Testis (tissue), 3 donors: ENCODE results near the gene PLA2G4F. TPM values are rescaled to one million over a fixed set of nuclear protein-coding genes. Genes with fewer than 3 reads are reported as not detected.

Experiments used
- DNase-seq: peaks from one replicate; pipeline ENCODE4 v3.0.0-alpha.2; 2019
- H3K27ac ChIP-seq, 2 donors: fragments of 200-600 bp; sonication (generic); one replicate each; pipeline ENCODE4 v1.5.1; 2019
- H3K27me3 ChIP-seq: fragments of 200-600 bp; sonication (generic); one replicate; pipeline ENCODE4 v1.5.1; 2019
- H3K36me3 ChIP-seq: fragments of 200-600 bp; sonication (generic); one replicate; pipeline ENCODE4 v1.5.1; 2017; ENCODE audit warnings: low read depth; ENCODE audit errors: missing control alignments
- H3K4me1 ChIP-seq: fragments of 200-600 bp; sonication (generic); one replicate; pipeline ENCODE4 v1.5.1; 2019
- H3K4me3 ChIP-seq, 2 donors: fragments of 200-600 bp; sonication (generic); one replicate each; pipeline ENCODE4 v1.5.1; 2017 to 2019
- H3K9me3 ChIP-seq: fragments of 200-600 bp; sonication (generic); one replicate; pipeline ENCODE4 v1.5.1; 2017
- CTCF ChIP-seq, 3 experiments: fragments of 450-650 bp in 2 of 3; fragments of 200-600 bp in 1 of 3; sonication (generic) in 1 of 3; IDR thresholded peaks; one replicate each; pipeline ENCODE4 v1.5.1; 2016 to 2019; ENCODE audit warnings: antibody characterized with exemption in 3 of 3, mild to moderate bottlenecking in 2 of 3, moderate library complexity in 1 of 3
- POLR2A ChIP-seq: fragments of 450-650 bp; IDR thresholded peaks from one replicate; pipeline ENCODE4 v1.6.1; 2017; ENCODE audit warnings: antibody characterized with exemption, mild to moderate bottlenecking, moderate library complexity
- WGBS, 2 donors: methylation state at CpG; one replicate each; pipeline ENCODE4 v1.1.5; 2018; 5-methylcytosine and 5-hydroxymethylcytosine counted together
- intact Hi-C: fragments of 100-400 bp; cut with DNase I; formaldehyde crosslinking; loops from one replicate; pipeline ENCODE4 v1.15.1; 2023; ENCODE audit warnings: low total_unique reads
- polyA plus RNA-seq: library from polyadenylated mRNA; stranded (reverse); fragments of 350-450 nt; fragmentation: Illumina TruSeq; extraction: RNeasy Lipid Tissue Mini Kit (QIAGEN cat#74804); gene quantifications from one replicate; pipeline ENCODE4 v1.2.3, GENCODE V29; 2014; ENCODE audit warnings: low read depth, low replicate concordance; ENCODE audit not compliant: insufficient read depth
- total RNA-seq, 2 donors: library from RNA; depleted of rRNA; stranded (reverse); fragments of >200 nt; gene quantifications; one replicate each; pipeline ENCODE4 v1.2.3, GENCODE V29; 2016

The PLA2G4F gene
- total and polyA plus RNA-seq, 3 donors from 2014 or later, result 0.12 to 0.31 (median 0.15) TPM

- no peak overlapping the region for H3K4me3 ChIP-seq
- WGBS, 2 donors, result 87 to 91% methylated on average over 4 of the region's 4 CpGs
- TF ChIP-seq CTCF (IDR thresholded peaks at IDR 0.05) (no peak), POLR2A (no peak)
Measured at GRCh38 chr15:42147431-42147735, 9.1 kb downstream of the PLA2G4F start.

DNA sequence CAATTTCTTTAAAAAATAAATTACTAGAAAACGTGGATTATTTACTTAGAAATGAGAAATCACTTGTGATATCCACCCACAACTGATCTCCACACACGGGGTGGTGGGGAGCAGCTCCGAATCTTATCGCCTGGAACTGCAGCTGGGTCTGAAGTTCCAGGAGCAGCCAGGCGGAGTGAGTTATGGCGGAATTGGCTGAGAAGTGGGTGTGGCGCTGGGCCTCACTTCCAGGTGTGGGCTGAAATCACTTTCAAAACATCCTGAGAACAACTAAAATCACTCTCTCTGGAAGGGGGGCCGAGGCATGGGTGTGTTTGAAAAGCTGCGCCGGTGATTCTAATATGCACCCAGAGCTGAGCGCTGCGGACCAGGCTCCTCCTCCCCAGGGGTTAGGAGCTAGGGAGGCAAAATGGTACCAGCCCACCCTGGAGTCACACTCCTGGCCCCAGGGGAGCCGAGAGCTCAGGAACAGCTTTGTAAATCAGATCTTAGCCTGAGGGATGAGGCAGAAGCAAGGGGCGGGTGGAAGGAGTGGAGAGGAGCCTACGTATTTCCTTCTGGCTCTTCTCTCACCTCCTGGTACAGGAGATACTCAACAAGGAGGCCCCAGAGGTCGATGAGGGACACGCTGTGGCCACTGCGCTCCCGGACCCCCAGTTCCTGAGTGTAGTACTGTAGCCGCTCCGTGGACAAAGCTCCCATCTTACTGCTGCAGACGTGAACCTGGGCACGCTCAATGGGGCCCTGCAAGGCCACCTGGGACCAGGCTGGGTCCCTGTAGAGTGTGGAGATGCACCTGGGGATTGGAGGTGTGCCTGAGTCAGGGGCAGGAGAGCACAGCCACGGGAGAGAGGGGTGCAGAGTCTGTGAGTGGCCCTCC is 9.6 kb downstream of the PLA2G4F start:
- no peaks in the 10 kb centered on the region for H3K27me3 ChIP-seq
- TF ChIP-seq CTCF (IDR thresholded peaks at IDR 0.05), result no peak
- TF ChIP-seq POLR2A, result no peak
- no peaks in the 10 kb centered on the region for H3K4me1 ChIP-seq
- no peaks in the 10 kb centered on the region for H3K36me3 ChIP-seq
- H3K27ac ChIP-seq, result no peak overlapping the region
- intact Hi-C loops, result no loop called here
- H3K4me3 ChIP-seq, result no peak overlapping the region
- DNase-seq, result no peak
- WGBS, 2 donors, result 83% methylated on average over 16 to 24 of the region's 24 CpGs
- no peaks in the 10 kb centered on the region for H3K9me3 ChIP-seq

More at GRCh38 chr15:42147431-42147735, 9.1 kb downstream of the PLA2G4F start:
- no peak for DNase-seq
- H3K9me3 ChIP-seq, result no peaks in the 10 kb centered on the region
- H3K4me1 ChIP-seq, result no peaks in the 10 kb centered on the region
- intact Hi-C loops, result no loop called here
- H3K27ac ChIP-seq, result no peak overlapping the region
- no peaks in the 10 kb centered on the region for H3K36me3 ChIP-seq
- no peaks in the 10 kb centered on the region for H3K27me3 ChIP-seq

DNA sequence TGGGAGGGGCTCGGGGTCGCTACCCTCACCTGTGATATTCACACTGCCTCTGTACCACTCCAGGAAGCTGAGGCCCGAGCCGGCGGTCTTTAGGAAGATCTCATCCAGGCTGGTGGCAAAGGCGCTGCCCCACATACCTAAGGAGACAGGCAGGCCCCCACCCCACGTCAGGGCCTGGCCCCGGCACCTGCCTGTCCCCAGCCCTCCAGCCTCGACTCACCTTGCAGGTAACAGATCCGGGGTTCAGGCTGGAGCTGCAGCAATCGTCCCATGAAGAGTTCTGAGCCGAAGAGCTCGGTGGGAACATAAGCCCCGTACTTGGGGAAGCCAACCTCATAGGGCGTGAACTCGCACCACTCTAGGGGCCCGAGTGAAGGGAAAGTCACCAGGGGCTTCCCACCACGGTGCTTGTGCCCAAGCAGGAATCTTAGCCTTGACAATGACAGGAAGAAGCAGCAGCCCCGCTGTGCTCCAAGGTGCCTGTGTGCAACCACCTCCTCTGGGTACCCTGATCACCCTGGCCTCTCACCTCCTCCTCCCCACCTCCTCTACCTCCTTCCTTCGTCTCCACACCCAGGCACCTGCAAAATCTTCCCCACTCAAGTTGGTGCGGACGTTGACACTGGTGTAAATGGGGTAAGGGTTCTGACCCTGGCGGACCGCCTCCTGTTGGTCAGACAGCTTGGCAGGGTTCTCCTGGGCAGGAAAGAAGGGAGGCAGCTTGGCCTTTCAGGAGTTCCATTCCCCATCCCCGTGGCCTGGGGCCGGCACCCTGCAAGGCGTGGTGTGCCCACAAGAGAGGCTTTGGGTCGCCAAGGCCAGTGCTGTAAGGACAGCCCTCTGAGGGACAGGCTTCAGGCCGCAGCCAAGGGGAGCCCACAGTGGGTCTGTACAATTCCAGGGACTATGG is 10.6 kb downstream of the PLA2G4F start:
- H3K9me3 ChIP-seq, result no peaks in the 10 kb centered on the region
- no peaks in the 10 kb centered on the region for H3K36me3 ChIP-seq
- WGBS, 2 donors, result 88 to 90% methylated on average over 15 to 29 of the region's 29 CpGs
- no peak for DNase-seq
- intact Hi-C loops, result no loop called here
- no peak overlapping the region for H3K4me3 ChIP-seq
- H3K27ac ChIP-seq, result no peak overlapping the region
- no peaks in the 10 kb centered on the region for H3K27me3 ChIP-seq
- H3K4me1 ChIP-seq, result no peaks in the 10 kb centered on the region
- TF ChIP-seq POLR2A (no peak), CTCF (IDR thresholded peaks at IDR 0.05) (no peak)

- Histone ChIP-seq H3K4me3 (no peak overlapping the region), H3K27me3 (no peaks in the 10 kb centered on the region), H3K9me3 (no peaks in the 10 kb centered on the region), H3K4me1 (no peaks in the 10 kb centered on the region), H3K36me3 (no peaks in the 10 kb centered on the region), H3K27ac (no peak overlapping the region)
- no peak for DNase-seq
- WGBS, 2 donors, result 84 to 90% methylated on average over 8 to 9 of the region's 9 CpGs
- intact Hi-C loops, result no loop called here
- TF ChIP-seq POLR2A (no peak), CTCF (IDR thresholded peaks at IDR 0.05) (no peak)
Measured at GRCh38 chr15:42144841-42145375, 11.5 kb downstream of the PLA2G4F start.
